ENCODE results near the gene PCMTD2. TPM values are rescaled to one million over a fixed set of nuclear protein-coding genes. Genes with fewer than 3 reads are reported as not detected.
"Not testable (repeated sequence)": the region's sequence is repeated elsewhere in the genome, so short reads cannot be mapped to it uniquely, and the experiment has no call there.

PCMTD2 gene
- total RNA-seq, 4 donors from 2014 or later, result 36.5 to 54.8 (median 44.5) TPM

DNA sequence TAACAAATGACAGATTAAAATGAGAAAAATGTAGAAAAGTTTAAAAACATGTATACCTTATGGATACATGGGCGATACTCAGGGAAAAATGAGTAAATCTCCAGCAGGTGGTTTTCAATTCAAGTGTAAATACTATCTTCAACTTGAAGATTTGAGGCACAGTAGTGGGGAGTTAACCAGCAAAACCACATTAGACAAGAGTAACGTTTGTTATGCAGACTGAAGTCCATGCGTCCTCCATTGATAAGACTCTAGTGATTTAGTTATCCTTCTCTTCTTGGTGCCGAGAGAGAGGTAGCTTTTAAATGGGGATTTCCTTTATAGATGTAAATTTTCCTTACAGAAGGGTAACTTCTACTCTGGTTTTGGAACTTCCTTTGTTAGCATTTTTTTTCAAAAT, 28.1 kb downstream of the PCMTD2 start:
- WGBS, result 66% methylated on average over 4 of the region's 4 CpGs
- H3K4me3 ChIP-seq, result no peak overlapping the region
- H3K4me1 ChIP-seq, result no peaks in the 10 kb centered on the region
- intact Hi-C loops (cut with DNase I), result no loop called here
- no peaks in the 10 kb centered on the region for H3K9me3 ChIP-seq
- no peaks in the 10 kb centered on the region for H3K27me3 ChIP-seq
- H3K36me3 ChIP-seq, result no peaks in the 10 kb centered on the region
- no peak overlapping the region for H3K27ac ChIP-seq (replicated peaks in 1 of 4)
- TF ChIP-seq POLR2A (IDR thresholded peaks at IDR 0.05; ENCODE audit: low read depth) (no peak), POLR2AphosphoS5 (IDR thresholded peaks at IDR 0.05) (no peak), EP300 (IDR thresholded peaks at IDR 0.05) (no peak)
- TF ChIP-seq, protein P1, sequence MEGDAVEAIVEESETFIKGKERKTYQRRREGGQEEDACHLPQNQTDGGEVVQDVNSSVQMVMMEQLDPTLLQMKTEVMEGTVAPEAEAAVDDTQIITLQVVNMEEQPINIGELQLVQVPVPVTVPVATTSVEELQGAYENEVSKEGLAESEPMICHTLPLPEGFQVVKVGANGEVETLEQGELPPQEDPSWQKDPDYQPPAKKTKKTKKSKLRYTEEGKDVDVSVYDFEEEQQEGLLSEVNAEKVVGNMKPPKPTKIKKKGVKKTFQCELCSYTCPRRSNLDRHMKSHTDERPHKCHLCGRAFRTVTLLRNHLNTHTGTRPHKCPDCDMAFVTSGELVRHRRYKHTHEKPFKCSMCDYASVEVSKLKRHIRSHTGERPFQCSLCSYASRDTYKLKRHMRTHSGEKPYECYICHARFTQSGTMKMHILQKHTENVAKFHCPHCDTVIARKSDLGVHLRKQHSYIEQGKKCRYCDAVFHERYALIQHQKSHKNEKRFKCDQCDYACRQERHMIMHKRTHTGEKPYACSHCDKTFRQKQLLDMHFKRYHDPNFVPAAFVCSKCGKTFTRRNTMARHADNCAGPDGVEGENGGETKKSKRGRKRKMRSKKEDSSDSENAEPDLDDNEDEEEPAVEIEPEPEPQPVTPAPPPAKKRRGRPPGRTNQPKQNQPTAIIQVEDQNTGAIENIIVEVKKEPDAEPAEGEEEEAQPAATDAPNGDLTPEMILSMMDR (IDR thresholded peaks at IDR 0.05), result no peak
- no peak for DNase-seq (ENCODE audit: extremely low spot score)

DNA sequence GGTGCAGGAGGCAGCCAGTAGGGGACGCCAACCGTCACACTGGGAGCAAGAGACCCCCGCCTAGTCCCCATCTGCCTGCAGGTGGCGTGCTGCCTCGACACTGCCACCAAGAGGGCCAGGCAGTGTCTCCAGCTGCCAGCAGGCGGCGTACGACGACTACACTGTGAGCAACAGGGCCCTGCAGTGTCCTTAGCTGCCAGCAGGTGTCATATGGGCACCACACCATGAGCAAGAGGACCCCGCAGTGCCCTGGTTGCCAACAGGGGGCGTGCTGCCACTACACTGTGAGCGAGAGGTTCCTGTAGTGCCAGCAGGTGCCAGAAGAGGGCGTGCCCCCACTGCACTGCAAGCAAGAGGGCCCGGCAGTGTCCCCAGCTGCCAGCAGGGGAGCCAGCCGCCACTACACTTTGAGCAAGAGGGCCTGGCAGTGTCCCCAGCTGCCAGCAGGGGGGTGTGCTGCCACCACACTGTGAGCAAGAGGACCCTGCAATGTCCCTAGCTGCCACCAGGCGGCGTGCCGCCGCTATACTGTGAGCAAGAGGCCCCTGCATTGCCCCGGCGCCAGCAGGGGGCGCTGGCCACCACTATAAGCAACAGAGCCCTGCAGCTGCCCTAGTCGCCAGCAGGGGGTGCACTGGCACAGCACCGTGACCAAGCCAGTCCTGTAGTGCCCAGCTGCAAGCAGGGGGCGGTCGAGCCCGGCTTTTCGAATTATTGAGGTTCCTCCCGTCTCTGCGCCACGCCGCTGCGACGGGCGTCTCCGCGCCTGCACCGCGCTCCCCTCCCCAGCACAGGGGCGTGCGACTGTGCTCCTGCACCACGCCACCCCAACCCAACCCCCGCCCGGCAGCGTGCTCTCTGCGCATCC, 30.3 kb downstream of the PCMTD2 start:
- TF ChIP-seq, protein P1 (IDR thresholded peaks at IDR 0.05), result peak; percentile 30 to 53 (median 39)
- H3K27ac ChIP-seq (replicated peaks in 1 of 4); H3K36me3 ChIP-seq; H3K4me1 ChIP-seq; H3K9me3 ChIP-seq; H3K4me3 ChIP-seq; H3K27me3 ChIP-seq; intact Hi-C loops (cut with DNase I): not testable (repeated sequence)
- peak; percentile 77 for DNase-seq (ENCODE audit: extremely low spot score)
- 87% methylated on average over 31 of the region's 46 CpGs for WGBS

DNA sequence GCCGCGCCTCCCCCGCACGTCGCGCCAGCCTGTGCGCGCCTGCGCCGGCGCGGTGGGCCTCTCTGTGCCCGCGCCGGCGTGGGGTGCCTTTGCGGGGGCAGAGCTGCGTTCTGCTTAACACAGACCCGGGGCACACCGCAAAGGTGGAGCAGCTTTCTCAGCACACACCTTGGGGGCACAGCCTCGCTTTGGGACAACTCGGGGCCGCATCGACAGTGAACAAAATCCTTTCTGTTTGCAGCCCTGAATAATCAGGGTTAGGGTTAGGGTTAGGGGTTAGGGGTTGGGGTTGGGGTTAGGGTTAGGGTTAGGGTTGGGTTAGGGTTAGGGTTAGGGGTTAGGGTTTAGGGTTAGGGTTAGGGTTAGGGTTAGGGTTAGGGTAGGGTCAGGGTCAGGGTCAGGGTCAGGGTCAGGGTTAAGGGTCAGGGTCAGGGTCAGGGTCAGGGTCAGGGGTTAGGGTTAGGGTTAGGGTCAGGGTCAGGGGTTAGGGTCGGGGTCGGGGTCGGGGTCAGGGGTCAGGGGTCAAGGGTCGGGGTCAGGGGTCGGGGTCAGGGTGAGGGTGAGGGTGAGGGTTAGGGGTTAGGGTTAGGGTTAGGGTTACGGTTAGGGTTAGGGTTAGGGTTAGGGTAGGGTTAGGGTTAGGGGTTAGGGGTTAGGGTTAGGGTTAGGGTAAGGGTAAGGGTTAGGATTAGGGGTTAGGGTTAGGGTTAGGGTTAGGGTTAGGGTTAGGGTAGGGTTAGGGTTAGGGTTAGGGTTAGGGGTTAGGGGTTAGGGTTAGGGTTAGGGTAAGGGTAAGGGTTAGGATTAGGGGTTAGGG, 31.1 kb downstream of the PCMTD2 start:
- H3K27ac ChIP-seq (replicated peaks in 1 of 4); H3K27me3 ChIP-seq; H3K36me3 ChIP-seq; H3K4me1 ChIP-seq; H3K4me3 ChIP-seq; H3K9me3 ChIP-seq; intact Hi-C loops (cut with DNase I): not testable (repeated sequence)
- 93% methylated on average over 30 of the region's 30 CpGs for WGBS
- peak; percentile 75 for DNase-seq (ENCODE audit: extremely low spot score)

DNA sequence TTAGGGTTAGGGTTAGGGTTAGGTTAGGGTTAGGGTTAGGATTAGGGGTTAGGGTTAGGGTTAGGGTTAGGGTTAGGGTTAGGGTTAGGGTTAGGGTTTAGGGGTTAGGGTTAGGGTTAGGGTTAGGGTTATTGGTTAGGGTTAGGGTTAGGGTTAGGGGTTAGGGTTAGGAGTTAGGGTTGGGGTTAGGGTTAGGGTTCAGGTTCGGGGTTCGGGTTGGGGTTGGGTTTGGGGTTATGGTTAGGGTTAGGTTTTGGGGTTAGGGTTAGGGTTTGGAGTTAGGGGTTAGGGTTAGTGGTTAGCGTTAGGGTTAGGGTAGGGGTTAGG, 31.7 kb downstream of the PCMTD2 start:
- H3K27me3 ChIP-seq; H3K9me3 ChIP-seq; intact Hi-C loops (cut with DNase I); H3K27ac ChIP-seq (replicated peaks in 1 of 4); H3K36me3 ChIP-seq; H3K4me3 ChIP-seq; DNase-seq (ENCODE audit: extremely low spot score); H3K4me1 ChIP-seq: not testable (repeated sequence)
- WGBS, result 94% methylated on average over 3 of the region's 3 CpGs

DNA sequence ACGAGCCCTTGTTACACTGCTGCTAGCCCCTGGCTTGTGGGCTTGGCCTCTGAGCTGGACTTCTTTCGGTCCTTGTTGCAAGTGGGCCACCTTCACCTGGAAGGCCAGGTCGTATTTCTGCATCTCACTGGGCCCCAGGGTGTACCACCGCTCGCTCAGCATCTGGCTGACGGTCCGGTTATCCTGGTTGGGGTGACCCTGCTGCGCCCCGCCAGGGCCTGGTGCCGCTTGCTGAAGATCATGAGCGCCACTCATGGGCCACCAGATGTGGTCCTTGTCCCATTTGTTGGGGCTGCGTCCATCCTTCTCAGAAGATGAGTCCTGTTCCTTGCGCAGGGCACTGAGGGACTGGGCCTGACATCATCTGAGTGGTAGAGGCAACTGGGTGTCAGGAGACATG, 36.6 kb downstream of the PCMTD2 start:
- WGBS, result 91% methylated on average over 6 of the region's 13 CpGs
- H3K4me3 ChIP-seq; H3K9me3 ChIP-seq; intact Hi-C loops (cut with DNase I); H3K4me1 ChIP-seq; DNase-seq (ENCODE audit: extremely low spot score); H3K36me3 ChIP-seq; H3K27me3 ChIP-seq; H3K27ac ChIP-seq (replicated peaks in 1 of 4): not testable (repeated sequence)

DNA sequence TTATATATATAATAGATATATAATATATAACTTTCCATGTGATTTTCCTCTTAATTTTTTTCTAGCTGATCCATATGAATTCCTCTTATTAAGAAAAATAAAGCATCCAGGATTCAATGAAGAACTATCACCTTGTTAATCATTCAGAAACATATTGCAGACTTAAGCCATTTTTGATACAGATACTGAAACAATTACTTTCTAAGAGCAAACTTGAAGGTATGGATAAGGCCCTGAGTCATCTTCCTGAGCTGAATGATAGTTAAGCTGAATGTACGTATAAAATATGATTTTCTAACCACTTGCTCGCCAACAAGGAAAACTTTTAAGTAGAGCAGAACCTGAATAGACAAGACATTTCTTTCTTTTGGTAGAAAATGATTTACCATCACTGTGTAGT, 47.5 kb downstream of the PCMTD2 start:
- H3K27me3 ChIP-seq; H3K4me1 ChIP-seq; H3K27ac ChIP-seq (replicated peaks in 1 of 4); H3K9me3 ChIP-seq; H3K36me3 ChIP-seq; intact Hi-C loops (cut with DNase I); H3K4me3 ChIP-seq; DNase-seq (ENCODE audit: extremely low spot score): not testable (repeated sequence)
- 66% methylated on average over 2 of the region's 2 CpGs for WGBS

DNA sequence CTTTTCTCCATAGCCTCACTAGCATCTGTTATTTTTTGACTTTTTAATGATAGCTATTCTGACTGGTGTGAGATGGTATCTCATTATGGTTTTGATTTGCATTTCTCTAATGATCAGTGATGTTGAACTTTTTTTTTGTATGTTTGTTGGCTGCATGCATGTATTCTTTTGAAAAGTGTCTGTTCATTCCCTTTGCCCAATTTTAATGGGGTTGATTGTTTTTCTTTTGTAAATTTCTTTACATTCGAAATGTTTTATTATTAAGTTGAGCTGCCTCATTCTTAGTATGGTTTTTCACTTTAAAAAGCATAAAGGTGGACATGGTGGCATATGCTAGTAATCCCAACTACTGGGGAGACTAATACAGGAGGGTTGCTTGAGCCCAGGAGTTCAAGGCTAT, 58.2 kb downstream of the PCMTD2 start:
- H3K4me3 ChIP-seq; DNase-seq (ENCODE audit: extremely low spot score); H3K27ac ChIP-seq (replicated peaks in 1 of 4); H3K4me1 ChIP-seq; H3K9me3 ChIP-seq; intact Hi-C loops (cut with DNase I); H3K36me3 ChIP-seq: not testable (repeated sequence)
- 67% methylated on average over 1 of the region's 1 CpG for WGBS
- peaks cover 0 to 26% (median 4%) of the 10 kb centered on the region in 4 donors for H3K27me3 ChIP-seq

DNA sequence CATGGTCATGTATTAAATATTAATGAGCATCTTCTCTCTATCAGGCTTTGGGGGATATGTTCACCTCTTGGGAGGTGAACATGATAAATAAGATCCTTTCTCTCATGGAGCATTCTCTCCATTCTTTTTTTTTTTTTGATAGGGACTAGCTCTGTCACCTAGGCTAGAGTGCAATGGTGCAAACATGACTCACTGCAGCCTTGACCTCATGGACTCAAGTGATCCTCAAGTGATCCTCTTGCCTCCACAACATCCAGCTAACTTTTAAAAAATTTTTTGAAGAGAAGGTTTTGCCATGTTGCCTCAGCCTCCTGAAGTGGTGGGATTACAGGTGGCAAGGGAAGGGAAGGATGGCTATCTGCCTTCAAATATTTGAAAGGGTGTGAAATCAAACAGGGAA, 59.8 kb downstream of the PCMTD2 start:
- H3K4me3 ChIP-seq; intact Hi-C loops (cut with DNase I); H3K36me3 ChIP-seq; H3K9me3 ChIP-seq; H3K27ac ChIP-seq (replicated peaks in 1 of 4); H3K4me1 ChIP-seq; DNase-seq (ENCODE audit: extremely low spot score): not testable (repeated sequence)
- H3K27me3 ChIP-seq, result peaks cover 0 to 26% (median 4%) of the 10 kb centered on the region in 4 donors

DNA sequence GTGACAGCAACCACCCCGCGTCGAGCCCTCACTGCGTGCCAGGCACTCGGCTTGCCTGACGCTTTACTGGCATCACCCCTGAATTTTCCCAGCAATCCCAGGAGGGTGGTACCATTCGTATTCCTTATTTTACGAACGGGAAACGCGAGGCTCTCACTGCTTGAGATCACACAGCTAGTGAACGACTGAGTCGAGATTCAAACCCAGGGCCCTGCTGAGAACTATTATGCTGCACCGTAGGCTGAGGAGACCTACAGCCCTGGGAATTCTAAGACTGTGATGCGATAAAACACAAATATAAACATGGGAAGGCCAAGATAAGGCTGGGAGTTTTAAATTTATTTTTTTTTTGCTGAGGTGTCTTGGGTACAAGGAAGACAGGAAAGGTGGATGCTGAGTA, 60.3 kb downstream of the PCMTD2 start:
- H3K9me3 ChIP-seq; H3K4me3 ChIP-seq; H3K4me1 ChIP-seq; intact Hi-C loops (cut with DNase I); H3K27ac ChIP-seq (replicated peaks in 1 of 4); DNase-seq (ENCODE audit: extremely low spot score); H3K36me3 ChIP-seq: not testable (repeated sequence)
- peaks cover 0 to 26% (median 4%) of the 10 kb centered on the region in 4 donors for H3K27me3 ChIP-seq
- WGBS, result 40% methylated on average over 11 of the region's 15 CpGs

DNA sequence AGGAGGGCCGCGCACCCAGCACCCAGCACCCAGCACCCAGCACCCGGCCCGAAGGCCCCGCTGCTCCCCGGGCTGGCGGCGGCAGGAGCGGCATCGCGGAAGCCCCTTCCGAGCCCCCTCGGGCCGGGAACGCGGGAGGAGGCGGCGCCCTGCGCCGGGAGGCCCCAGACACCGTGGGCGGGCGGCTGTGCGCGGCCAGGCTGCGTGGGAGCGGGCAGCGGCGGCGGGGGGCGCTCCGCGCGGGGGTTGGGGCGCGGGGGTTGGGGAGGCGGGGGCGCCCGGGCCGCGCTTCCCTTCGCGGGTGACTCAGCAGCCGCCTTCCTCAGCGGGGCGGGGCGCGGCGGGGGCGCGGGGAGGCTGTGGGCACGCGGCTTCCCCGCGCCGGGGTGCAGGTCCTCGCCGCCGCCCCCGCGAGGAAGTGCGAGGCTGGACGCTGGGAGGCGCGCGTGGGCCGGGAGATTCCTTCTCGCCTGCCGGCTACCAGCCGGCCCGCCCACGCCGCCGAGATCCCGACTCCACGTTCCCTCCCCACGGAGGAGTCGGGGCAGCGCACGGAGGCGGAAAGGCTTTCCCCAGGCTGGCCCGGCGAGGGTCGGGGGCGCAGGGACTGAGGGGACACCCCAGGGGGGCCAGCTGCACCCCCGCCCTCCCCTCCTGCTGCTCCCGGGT, 61.0 kb downstream of the PCMTD2 start:
- H3K27ac ChIP-seq (replicated peaks in 1 of 4); H3K9me3 ChIP-seq; intact Hi-C loops (cut with DNase I); H3K36me3 ChIP-seq; H3K4me1 ChIP-seq; DNase-seq (ENCODE audit: extremely low spot score): not testable (repeated sequence)
- peaks cover 0 to 26% (median 4%) of the 10 kb centered on the region in 4 donors for H3K27me3 ChIP-seq
- peak overlapping the region; percentile 19 to 43 (median 32) for H3K4me3 ChIP-seq
- 13% methylated on average over 15 of the region's 87 CpGs for WGBS
